NCI-H345 (cell line): ENCODE measurements around the gene FOXP1.

ENCODE experiments used
- DNase-seq: peaks from one replicate; lab custom pipeline; 2025; lab: John Stamatoyannopoulos, UW

Gene FOXP1

DNA sequence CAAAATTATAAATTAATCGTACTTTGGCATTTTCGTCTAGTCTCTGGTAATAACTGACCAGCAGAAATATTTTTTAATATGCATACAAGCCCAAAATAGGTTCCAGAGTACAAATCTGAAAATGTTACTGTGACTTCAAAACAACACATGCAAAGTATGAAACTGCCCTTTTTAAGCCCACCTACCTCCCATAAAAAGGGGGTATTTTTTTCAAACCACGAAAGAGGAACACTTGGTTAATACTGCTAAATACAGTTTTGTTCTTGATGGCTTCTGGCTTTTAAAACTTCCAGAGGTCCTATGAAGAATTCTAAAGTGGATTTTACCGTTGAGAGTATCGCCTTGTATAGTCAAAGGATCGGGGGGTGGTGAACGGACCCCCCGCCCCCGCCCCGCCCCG lies 610.7 kb downstream of the FOXP1 start:
- DNase-seq = no peak

- DNase-seq = no peak
These were observed 612.6 kb downstream of the FOXP1 start for GRCh38 chr3:70970952-70971351.

GRCh38 chr3:70970171-70970570 lies 613.4 kb downstream of the FOXP1 start:
- DNase-seq = no peak

- no peak for DNase-seq
These were observed 619.9 kb downstream of the FOXP1 start for GRCh38 chr3:70963431-70964275.

GRCh38 chr3:70959506-70960291 lies 623.8 kb downstream of the FOXP1 start:
- DNase-seq = no peak

DNA sequence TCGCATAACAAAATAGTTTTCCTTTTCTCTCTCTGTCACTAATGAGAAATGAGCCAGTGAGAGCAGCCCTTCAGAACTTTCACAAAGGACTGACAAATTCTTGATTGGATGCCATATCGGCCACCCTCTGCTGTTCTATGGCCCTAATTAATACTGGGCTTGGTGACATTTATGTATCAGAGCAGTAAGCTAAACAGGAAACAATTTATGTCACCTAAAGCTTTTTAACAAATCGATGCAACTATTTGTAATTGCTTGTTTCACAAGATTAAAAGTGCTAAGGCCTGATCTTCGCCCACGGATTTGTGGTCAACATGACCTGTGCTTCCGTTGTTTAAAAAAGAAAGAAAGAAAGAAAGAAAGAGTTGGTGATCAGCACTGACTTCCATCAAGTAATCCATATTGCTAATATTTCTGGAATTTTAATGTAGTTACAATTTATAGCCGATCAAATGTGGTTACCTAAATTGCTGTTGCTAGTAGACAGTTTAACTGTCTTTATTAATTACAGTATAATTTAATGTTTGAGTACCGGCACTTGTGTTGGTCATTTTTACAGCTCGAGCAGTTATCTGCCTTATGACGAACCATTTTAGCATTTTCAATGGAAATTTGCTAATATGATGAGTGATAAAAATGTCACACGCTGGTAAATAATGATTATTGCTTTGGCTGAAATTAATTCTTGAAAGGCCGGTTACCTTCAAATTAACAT lies 631.3 kb downstream of the FOXP1 start:
- DNase-seq = no peak

GRCh38 chr3:70951316-70951715 lies 632.2 kb downstream of the FOXP1 start:
- no peak for DNase-seq

DNA sequence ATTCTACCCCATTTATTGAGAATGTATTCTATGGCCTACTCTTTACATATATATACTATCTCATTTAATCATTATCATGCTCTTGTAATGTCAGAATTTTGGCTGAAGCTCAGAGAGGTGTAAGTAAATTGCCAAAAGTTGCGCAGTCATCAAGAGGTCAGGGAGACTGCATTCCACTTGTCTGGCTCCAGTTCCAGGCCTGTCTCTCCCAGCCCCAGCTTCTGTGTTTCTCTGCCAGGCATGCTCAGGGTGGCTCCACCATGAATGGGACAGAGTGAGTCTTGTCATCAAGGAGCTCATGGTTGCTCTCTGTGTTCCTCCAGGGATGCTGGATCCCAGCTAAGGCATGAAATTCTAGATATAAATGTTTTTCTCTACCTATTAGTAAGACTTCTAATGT lies 635.9 kb downstream of the FOXP1 start:
- no peak for DNase-seq

DNA sequence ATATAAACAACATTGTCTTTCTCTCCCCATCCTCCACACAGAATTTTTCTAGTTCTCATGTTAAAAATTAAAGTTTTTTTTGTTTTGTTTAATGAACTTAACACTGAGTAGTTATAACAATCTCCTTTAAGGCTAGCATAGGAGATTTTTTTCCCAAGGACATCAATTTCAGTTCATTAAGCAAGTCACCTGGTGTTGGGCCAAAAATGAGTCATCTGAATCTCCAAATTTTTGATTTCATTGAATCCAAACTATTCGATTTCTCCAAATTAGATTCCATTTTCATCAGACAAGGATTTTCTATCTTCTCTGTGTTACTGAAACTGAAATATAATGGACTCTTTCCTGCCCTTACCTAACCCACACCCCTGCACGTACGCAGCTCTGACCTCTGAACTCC lies 639.6 kb downstream of the FOXP1 start:
- no peak for DNase-seq

DNA sequence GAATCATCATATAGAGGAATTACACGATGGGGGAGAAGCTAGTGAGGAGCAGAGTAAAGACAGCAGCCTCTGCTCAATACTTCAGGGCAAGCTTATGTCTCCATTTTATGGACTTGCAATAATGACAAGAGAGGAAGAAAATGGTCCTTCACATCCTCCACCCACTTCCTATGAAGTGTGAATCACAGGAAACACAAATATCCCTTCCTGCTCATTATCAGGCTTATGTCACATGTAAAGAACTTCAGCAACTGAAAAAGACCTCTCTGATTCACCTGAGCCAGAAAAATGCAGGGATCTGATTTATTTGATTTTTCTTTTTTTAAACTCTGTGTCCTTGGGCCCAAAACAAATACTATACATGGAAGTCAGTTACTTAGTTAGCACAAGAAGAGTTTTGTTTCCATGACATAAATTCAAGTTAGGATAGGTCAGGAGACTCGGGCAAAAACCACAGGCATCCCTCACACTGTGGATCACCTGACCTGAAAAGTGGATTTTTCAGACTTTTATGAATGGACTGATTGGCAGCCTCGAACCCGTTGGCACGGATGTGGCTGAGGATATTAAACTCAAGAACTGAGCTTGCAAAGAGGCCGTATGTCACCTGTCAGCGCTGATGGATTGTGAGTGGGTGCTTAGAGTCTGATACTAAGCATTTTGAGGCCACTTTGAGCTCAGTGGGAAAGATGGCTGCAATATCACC lies 650.3 kb downstream of the FOXP1 start:
- DNase-seq = no peak

- no peak for DNase-seq
These were observed 653.5 kb downstream of the FOXP1 start for GRCh38 chr3:70930066-70930465.

DNA sequence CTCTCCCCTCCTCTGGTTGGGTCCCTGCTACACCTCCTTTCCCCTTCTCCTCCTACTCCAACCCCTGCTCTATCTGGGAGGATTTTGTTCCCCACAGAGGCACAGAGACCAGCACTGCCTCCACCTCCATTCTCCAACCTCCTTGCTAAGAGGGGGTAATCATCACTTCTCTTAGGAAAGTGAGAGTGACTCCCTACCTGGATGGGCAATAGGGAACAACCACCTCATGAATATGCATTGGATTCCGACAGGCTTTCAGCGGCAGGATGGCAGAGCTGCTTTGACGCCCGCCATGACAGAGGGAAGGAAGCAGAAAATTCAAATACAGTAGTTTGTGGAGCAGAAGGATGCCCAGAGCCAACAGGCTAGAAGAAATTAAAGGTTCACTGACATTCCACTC lies 656.3 kb downstream of the FOXP1 start:
- DNase-seq = no peak

GRCh38 chr3:70926835-70927234 lies 656.7 kb downstream of the FOXP1 start:
- no peak for DNase-seq

- DNase-seq = no peak
These were observed 663.9 kb downstream of the FOXP1 start for GRCh38 chr3:70919661-70920060.

- DNase-seq = no peak
These were observed 664.4 kb downstream of the FOXP1 start for GRCh38 chr3:70919091-70919490.

DNA sequence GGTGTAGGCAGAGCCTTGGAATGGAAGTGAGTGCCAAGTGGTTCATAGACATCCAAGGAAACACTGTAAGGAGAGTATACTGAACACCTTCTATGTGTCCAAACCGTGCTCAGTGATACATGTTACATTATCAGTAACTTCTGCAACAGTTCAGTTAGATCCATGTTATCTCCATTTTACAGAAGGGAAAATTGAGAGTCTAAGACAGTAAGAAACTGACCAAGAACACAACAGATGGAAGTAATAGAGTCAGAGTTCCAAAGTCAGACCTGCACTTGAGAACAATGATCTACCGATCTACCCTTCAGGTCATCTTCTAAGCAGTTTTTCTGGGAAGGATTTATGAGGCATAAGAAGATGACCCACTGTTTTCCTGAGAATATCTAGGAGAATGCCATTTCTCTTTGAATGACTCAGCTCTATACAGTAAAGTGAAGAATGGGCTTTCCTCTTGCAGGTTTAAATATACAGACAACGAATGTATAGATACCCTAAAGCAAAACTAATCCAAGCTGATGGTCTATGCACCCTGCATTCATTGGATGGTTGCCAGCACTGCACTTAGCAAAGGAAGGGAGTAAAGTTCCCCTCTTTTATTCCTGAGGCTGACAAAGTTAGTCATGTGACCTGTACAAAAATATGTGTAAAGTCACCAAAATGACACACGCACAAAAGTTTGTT lies 667.0 kb downstream of the FOXP1 start:
- DNase-seq = peak; percentile 1

DNA sequence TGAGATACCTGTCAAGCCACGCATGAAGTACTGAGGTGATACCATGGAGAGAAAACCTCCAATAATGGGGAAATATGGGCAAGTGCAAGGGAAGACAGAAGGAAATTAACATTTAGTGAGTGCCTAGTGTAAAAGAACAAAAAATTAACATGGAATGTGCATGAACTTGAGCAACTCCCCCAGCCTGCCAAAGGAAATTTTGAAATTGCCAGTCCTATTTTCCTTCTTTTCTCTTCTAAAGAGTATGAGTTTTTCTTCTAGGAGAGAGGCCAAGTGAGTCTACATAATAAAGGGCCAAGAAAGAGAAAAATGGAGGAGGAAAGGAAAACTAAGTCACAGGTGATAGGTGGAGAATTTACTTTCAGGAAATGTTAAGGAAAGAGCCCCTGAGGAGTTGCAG lies 668.7 kb downstream of the FOXP1 start:
- DNase-seq = no peak

GRCh38 chr3:70911719-70912118 lies 671.8 kb downstream of the FOXP1 start:
- DNase-seq = no peak

DNA sequence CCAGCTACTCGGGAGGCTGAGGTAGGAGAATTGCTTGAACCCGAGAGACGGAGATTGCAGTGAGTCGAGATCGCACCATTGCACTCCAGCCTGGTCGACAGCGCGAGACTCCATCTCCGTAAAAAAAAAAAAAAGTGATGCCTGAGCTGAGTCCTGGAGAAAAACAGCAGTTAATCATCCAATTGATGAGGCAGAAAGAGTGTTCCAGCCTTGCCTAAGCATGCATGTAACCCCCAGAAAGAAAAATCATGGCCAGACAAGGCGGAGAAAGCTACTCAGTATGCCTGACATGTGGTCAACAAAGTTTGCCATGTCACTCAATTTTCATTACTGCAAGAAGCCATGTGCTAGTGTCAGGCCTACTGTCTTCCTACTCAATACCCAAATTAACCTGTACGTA lies 678.0 kb downstream of the FOXP1 start:
- no peak for DNase-seq
